Measurements from ENCODE around the gene PAEP.

Gene PAEP

DNA sequence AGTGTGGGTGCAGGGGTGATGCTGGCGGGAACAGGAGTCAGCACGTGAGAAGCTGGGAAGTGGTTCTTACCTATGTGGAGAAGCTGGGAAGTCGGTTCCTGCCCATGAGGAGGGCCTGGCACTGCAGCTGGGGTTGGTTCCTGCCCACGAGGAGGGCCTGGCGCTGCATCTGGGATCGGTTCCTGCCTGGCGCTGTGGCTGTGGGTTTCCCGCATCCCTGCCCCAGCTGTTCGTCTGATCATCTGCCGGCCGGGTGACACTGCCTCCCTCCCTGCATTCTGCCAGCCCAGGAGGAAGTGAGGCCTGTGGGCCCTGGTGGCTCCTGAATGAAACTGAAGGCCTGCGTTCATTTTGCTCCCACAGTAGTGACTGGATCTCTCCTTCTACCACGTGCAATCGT is 10.5 kb upstream of the PAEP start:
- no peak for DNase-seq

DNA sequence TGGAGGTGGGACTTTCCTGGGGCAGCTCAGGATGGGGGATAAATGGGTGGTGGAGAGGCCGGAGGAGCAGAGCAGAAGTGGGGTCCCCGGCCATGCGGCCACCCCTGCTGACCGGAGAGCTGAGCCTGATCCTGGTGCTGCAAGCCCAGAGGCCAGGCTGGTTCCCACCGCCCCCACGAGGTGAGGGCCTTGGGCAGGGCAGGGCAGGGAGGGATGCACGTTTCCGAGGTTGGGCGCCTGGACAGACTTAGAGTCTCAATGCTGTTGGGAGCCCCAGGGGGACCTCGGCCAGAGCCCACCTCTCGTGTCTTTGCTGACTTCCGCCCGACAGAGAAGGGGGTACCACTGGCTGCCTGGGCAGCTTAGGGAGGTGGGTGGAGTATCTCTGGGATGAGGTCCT is 10.1 kb upstream of the PAEP start:
- DNase-seq, result no peak

DNA sequence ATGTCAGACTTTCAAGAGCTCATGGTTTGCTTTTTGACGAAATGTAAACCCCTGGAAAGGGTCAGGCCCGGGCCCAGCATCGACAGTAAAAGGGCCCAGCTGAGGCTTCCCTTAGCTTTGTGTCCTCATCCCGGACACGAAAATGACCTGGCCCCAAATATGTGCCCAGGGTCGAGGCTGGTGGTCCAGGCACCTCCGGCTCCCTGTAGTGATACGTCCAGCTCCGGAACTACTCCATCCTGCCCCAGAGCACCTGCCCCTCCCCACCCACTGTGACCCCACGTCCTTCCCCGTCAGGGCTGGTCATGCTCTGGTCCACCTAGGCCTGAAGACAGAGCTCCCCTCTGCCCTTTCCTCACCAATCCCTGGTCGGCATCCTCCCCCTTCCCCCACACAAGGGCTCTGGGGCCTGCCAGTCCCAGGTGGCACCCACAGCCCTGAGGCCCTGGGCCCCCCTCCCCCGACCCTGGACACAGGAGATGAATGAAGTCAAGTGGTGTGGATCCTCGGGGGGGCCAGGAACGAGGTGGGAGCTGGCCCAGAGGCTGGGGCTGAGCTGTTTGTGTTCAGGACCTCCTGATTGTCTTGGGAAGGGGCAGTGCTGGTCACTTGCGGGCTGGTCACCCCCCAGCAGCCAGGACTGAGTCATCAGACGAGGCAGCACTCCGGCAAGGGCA is 9.4 kb upstream of the PAEP start:
- no peak for DNase-seq

DNA sequence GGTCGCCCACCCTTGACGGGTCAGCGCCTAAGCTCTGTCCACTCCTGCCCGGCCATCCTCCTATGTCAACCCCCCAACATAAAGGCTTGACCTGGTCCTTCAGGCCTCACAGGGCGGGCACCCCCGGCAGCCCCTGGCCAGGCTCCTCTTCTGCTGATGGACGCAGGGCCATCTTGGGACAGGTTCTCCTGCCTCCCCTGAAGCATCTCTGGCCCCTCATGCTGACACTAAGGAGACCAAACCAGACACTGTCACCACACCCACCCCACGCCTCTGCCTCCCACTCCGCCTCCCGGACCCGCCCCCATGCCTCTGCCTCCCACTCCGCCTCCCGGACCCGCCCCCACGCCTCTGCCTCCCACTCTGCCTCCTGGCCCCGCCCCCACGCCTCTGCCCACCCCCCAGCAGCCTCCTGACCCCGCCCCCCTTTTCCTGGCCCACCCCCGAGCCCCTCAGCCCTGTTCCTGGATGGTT is 8.8 kb upstream of the PAEP start:
- DNase-seq, result no peak

- DNase-seq, result no peak
These were observed 6.8 kb upstream of the PAEP start for GRCh38 chr9:135554718-135555117.

- no peak for DNase-seq
These were observed 6.4 kb upstream of the PAEP start for GRCh38 chr9:135555203-135555602.

DNA sequence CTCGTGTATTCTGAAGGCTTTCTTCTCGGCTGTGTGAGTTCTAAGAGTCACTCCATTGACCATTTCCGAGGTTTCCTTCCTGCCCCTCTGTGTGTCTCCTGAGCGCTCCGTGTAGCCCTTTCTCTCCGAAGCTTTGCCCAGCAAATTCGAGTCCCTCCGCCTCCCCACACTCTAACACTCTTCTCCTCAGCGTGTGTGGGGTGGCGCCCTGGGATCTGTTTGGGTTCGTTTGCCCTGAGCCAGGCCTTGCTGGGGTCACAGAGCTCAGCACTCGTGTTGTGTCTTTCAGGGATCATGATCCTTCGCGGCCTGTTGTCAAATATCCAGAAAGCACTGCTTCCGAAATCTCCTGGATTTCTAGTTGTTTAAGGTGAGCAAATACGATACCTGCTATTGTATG is 5.6 kb upstream of the PAEP start:
- no peak for DNase-seq

DNA sequence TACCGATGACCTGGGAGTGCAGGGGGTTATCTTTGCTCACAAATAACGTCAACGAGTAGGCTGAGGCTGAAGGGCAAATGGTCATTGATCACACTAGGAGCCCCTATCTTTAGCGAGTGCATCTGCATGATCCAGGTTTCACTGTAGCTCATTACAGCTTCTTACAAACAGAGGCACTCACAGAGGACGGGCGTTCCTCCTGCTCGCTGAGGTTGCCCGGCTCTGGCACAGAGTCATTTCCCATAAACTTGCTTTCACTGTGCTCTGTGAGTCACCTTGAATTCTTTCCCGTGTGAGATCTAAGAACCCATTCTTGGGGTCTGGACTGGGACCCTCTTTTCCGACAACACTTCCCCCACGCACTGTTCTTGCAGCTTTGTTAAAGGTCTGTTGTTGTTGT is 1.9 kb upstream of the PAEP start:
- DNase-seq, result no peak

- no peak for DNase-seq
These were observed 734 bp downstream of the PAEP start for GRCh38 chr9:135562235-135562745.

GRCh38 chr9:135563039-135563476 is 1.5 kb downstream of the PAEP start:
- no peak for DNase-seq

GRCh38 chr9:135563858-135564257 is 2.3 kb downstream of the PAEP start:
- no peak for DNase-seq

DNA sequence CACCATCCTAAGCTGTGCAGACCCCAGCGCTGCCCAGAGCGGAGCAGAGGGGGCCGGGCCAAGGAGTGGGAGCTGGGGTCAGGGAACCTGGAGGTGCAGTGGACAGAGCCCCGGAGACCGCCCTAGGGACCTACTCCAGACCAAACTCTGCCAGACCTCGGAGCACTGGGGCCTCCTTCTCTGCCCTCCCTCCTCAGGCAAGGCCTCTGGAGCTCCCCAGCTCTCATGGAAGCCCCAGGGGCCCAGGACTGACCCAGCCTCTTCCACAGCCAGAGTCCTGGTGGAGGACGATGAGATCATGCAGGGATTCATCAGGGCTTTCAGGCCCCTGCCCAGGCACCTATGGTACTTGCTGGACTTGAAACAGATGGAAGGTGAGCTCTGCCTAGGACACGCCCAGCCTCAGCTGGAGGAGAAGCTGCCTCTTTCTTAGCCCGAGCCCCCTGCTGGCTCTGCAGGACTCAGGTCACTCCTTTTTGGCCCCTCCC is 3.6 kb downstream of the PAEP start:
- no peak for DNase-seq

GRCh38 chr9:135565636-135566035 is 4.1 kb downstream of the PAEP start:
- DNase-seq, result no peak

GRCh38 chr9:135566552-135566951 is 5.0 kb downstream of the PAEP start:
- DNase-seq, result no peak

DNA sequence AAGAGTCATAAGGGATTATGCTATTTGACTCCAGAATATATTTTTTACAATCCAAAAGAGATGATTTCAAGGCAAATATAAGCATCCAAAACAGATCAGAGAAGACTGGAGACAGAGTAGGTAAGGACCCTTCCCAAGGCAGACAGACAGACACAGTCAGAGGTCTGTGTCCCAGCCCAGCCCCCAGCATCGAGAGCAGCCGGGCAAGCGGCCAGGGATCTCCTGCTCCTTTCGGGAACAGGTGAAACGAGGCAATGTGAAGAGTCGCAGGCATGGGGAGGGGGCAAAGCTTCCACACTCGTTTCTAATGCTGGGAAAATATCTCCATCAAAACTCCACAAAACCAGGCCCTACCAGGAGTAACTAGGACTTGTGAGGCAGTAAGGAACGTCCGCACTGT is 5.8 kb downstream of the PAEP start:
- no peak for DNase-seq

- DNase-seq, result no peak
These were observed 6.5 kb downstream of the PAEP start for GRCh38 chr9:135568026-135568425.

GRCh38 chr9:135570456-135570855 is 8.9 kb downstream of the PAEP start:
- DNase-seq, result no peak

- DNase-seq, result no peak
These were observed 10.7 kb downstream of the PAEP start for GRCh38 chr9:135572233-135572632.

- DNase-seq, result no peak
These were observed 11.6 kb downstream of the PAEP start for GRCh38 chr9:135573124-135573523.

DNA sequence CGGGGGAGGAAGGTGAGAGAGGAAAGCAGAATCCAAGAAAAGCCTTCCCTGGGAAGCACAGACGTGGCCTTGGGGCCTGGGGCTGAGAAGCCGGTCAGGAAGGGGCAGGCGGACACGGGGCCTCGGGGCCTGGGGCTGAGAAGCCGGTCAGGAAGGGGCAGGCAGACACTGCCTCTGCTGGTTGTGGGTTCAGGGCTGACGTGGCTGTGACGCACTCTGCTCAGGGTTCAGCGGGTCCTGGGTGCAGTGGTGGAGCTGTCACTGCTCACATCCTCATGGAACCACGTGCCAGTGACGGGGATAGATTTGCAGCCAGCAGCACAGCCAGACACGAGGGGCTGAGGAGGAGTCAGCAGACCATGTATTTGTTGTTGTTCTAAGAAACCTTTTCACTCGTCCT is 12.8 kb downstream of the PAEP start:
- DNase-seq, result no peak

DNA sequence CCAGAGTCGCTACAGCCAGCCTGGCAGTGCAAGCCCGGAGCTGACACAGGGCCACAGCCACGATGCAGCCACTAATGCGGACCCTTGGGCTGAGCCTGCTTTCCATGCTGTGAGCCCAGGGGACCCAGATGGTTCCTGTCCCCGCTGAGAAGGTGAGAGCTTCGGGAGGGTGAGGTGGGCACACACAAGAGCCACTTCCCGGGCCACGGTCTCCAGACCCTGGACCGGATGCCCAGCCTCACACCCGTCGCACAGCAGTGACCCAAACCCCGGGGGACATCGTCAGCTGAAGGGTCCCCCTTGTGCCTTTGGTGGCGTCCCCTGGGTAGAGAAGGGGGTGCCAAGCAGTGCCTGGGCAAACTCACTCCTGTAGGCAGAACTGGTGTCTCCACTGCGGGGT is 13.4 kb downstream of the PAEP start:
- DNase-seq, result no peak

GRCh38 chr9:135575995-135576631 is 14.6 kb downstream of the PAEP start:
- no peak for DNase-seq

DNA sequence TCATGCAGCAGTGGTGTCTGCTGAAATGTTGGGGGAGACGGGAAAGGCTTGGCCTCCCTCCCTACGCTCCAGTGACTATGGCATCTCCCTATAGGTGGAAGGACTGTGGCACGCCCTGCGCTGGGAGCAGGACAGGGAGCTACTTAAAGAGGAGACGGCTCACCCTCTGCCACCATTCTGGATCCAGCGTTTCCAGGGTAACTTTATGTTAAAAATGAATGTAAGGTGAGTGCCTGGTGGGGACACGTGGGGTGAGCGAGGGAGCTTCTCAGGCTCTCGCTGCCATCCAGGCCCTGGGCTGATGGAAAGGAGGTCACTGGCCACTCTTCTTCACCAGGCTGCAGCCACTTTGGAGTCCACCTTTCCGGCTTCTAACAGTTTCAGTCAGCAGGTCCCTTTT is 15.7 kb downstream of the PAEP start:
- no peak for DNase-seq

GRCh38 chr9:135579356-135579755 is 17.8 kb downstream of the PAEP start:
- no peak for DNase-seq
